GM12801 (cell line): ENCODE data around the gene COL4A2.

Experiments
- TF ChIP-seq, protein P1 (sequence below): IDR thresholded peaks from one replicate; pipeline ENCODE4 v1.5.1; 2011; ENCODE audit warnings: control low read depth; ENCODE audit not compliant: insufficient read length; ENCODE audit errors: extremely low read depth

Gene COL4A2

DNA sequence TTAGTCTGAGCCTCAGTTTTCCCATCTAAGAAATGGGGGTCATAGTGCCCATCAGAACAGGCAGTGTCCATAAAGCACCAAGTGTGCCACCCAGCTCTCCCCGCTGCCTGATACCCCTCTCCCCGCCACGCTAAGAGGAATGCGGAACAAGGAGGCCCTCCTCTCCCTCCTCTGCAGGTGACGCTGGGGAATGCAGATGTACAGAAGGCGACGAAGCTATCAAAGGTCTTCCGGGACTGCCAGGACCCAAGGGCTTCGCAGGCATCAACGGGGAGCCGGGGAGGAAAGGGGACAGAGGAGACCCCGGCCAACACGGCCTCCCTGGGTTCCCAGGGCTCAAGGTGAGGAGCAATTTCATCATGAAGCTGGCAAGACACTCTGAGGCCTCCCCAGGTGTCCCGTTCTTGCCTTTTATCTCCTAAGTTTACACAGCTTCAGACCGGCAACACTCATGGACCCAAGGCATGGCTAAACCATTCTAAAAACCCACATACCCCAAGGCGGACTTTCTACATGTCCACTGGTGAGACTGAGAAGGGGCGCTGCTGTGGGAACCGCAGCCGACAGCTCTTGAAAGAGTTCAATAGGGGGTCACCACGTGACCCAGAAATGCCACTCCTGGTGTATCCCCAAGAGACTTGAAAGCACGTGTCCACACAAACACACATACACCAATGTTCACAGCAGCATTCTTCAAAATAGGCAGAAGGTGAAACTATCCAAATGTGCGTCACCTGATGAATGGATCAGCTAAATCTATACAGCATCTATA, 151.7 kb downstream of the COL4A2 start:
- TF ChIP-seq, protein P1, sequence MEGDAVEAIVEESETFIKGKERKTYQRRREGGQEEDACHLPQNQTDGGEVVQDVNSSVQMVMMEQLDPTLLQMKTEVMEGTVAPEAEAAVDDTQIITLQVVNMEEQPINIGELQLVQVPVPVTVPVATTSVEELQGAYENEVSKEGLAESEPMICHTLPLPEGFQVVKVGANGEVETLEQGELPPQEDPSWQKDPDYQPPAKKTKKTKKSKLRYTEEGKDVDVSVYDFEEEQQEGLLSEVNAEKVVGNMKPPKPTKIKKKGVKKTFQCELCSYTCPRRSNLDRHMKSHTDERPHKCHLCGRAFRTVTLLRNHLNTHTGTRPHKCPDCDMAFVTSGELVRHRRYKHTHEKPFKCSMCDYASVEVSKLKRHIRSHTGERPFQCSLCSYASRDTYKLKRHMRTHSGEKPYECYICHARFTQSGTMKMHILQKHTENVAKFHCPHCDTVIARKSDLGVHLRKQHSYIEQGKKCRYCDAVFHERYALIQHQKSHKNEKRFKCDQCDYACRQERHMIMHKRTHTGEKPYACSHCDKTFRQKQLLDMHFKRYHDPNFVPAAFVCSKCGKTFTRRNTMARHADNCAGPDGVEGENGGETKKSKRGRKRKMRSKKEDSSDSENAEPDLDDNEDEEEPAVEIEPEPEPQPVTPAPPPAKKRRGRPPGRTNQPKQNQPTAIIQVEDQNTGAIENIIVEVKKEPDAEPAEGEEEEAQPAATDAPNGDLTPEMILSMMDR: no peak

- TF ChIP-seq, protein P1: no peak
These were observed 155.0 kb downstream of the COL4A2 start for GRCh38 chr13:110462091-110462490.

- TF ChIP-seq, protein P1: no peak
These were observed 156.1 kb downstream of the COL4A2 start for GRCh38 chr13:110463156-110463555.

- TF ChIP-seq, protein P1: no peak
These were observed 156.9 kb downstream of the COL4A2 start for GRCh38 chr13:110463871-110464510.

DNA sequence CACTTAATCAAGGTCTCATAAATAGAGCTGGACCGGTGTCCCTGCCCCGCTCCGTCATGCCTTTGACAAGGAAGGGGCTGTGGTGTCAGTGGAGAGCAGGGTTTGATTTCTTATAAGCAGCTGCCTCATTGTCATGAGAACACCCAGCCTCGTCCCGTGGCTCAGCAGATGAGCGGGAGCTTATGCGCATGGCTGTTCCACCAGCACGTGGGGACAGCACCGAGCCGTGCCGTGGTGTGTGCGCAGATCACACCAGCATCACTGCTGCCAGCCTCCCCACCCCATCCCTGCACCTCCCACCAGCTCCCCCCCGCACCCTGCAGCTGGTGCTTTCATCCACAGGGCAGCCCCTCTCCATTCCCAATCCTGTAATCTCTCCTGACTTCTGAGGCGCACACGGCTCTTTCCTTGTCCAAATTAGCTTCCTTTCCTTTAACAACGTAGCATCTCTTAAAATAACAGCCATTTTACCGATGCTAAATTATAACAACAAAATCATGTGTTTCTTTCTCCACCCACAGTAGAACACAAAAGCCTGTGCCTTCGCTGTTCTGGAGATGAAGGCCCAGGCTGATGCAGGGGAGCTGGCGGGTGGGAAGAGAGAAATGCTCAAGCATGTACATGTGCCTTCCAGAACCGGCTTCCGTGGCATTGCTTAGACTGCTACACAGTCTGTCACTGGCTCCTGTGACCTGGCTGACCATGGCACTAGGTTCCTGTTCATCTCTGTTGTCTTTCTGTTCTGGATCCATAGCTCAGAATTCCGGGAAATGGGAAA, 157.7 kb downstream of the COL4A2 start:
- TF ChIP-seq, protein P1: no peak

- TF ChIP-seq, protein P1: no peak
These were observed 158.6 kb downstream of the COL4A2 start for GRCh38 chr13:110465696-110466095.

DNA sequence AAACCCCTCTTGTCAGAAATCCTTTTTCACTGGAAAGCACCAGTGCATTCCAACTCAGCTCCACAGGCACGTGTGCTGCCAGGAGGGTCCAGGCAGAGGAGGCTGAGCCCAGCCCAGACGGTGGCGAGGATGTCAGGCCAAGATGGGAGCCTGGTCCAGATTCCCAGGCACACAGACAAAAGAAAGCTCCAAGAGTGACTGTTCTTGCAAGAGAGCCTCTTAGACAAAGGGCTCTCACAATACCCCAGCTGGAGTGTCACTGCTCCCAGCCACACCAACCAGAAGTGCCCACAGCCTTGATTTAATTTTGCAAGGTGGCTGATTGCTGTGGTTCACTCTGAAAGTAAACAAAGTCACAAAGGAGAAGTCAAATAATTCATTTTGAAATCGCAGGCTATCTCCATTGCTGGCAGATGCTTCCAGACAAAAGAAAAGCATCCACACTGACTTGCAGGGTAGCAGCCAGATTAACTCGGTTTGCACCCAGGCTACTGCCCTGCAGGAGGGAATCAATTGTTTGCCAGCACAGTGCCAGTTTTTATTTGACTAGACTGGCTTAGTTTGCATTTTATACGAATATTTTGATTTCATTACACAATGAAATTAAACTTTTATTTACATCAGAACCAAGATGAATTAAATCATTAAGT, 159.3 kb downstream of the COL4A2 start:
- TF ChIP-seq, protein P1: no peak
